CD14-positive monocyte (primary cell): ENCODE results near the gene HEATR1. TPM values are rescaled to one million over a fixed set of nuclear protein-coding genes. Genes with fewer than 3 reads are reported as not detected.

ENCODE experiments used
- DNase-seq, 3 donors: peaks; one replicate each; pipeline ENCODE4 v3.0.0-alpha.2; 2011 to 2022
- H2AFZ ChIP-seq: 2 replicates; pipeline ENCODE4 v1.6.0; 2012; ENCODE audit warnings: mild to moderate bottlenecking, low read depth, low read length, inconsistent platforms; ENCODE audit not compliant: insufficient read depth, poor library complexity, severe bottlenecking
- H3K27ac ChIP-seq, 2 donors: 1 replicate in 1 of 2; 2 replicates in 1 of 2; pipeline ENCODE4 v1.5.1; 2012 to 2013; ENCODE audit warnings: low read length in 2 of 2, control low read depth in 1 of 2, inconsistent platforms in 1 of 2, low read depth in 1 of 2, mild to moderate bottlenecking in 1 of 2
- H3K27me3 ChIP-seq, 2 donors: one replicate each; pipeline versions ENCODE4 v1.6.0 to v1.6.1; 2011 to 2013; ENCODE audit warnings: low read length in 2 of 2; ENCODE audit not compliant: control insufficient read depth in 2 of 2, insufficient read depth in 2 of 2
- H3K36me3 ChIP-seq, 2 donors: replicated peaks in 1 of 2; 1 replicate in 1 of 2; 2 replicates in 1 of 2; pipeline versions ENCODE4 v1.5.1 to v1.6.1; 2012 to 2013; ENCODE audit warnings: low read length in 2 of 2, control low read depth in 1 of 2, inconsistent platforms in 1 of 2, mild to moderate bottlenecking in 1 of 2; ENCODE audit not compliant: insufficient read depth in 2 of 2, control insufficient read depth in 1 of 2
- H3K4me1 ChIP-seq, 2 donors: 1 replicate in 1 of 2; 2 replicates in 1 of 2; pipeline versions ENCODE4 v1.5.1 to v1.6.1; 2012 to 2013; ENCODE audit warnings: low read length in 2 of 2, control low read depth in 1 of 2, inconsistent platforms in 1 of 2, mild to moderate bottlenecking in 1 of 2, moderate library complexity in 1 of 2; ENCODE audit not compliant: insufficient read depth in 2 of 2, control insufficient read depth in 1 of 2
- H3K4me2 ChIP-seq: replicated peaks from 2 replicates; pipeline ENCODE3; 2012; ENCODE audit warnings: low read length, moderate library complexity, mild to moderate bottlenecking; ENCODE audit not compliant: poor library complexity, severe bottlenecking; ENCODE audit errors: extremely low read depth
- H3K4me3 ChIP-seq, 3 experiments: fragments of 200-600 bp in 1 of 3; sonication (generic) in 1 of 3; replicated peaks in 1 of 3; 1 replicate in 2 of 3; 2 replicates in 1 of 3; pipeline ENCODE4 v1.5.1; 2011 to 2013; ENCODE audit warnings: low read length in 3 of 3, mild to moderate bottlenecking in 3 of 3, control low read depth in 2 of 3, low read depth in 2 of 3, inconsistent platforms in 1 of 3, moderate library complexity in 1 of 3
- H3K79me2 ChIP-seq: 2 replicates; pipeline ENCODE4 v1.6.0; 2012; ENCODE audit warnings: mild to moderate bottlenecking, control low read depth, inconsistent platforms, low read length, moderate library complexity; ENCODE audit not compliant: insufficient read depth
- H3K9ac ChIP-seq: 2 replicates; pipeline ENCODE4 v1.6.0; 2017; ENCODE audit warnings: low read length, mild to moderate bottlenecking; ENCODE audit not compliant: insufficient read depth, poor library complexity, severe bottlenecking
- H3K9me3 ChIP-seq, 2 donors: replicated peaks in 1 of 2; 1 replicate in 1 of 2; 2 replicates in 1 of 2; pipeline versions ENCODE4 v1.5.1 to v1.6.1; 2012 to 2013; ENCODE audit warnings: low read length in 2 of 2, control low read depth in 1 of 2; ENCODE audit not compliant: control insufficient read depth in 1 of 2, insufficient read depth in 1 of 2
- H4K20me1 ChIP-seq: 2 replicates; pipeline ENCODE4 v1.6.0; 2012; ENCODE audit warnings: mild to moderate bottlenecking, low read length, control low read depth, moderate library complexity; ENCODE audit not compliant: insufficient read depth
- H3K27ac Mint-ChIP-seq, 7 donors: one replicate each; pipeline ENCODE4 v1.8.0; 2020; ENCODE audit warnings: mild to moderate bottlenecking in 7 of 7, mixed read lengths in 7 of 7, moderate library complexity in 6 of 7, inconsistent platforms in 2 of 7
- H3K27me3 Mint-ChIP-seq, 3 donors: one replicate each; pipeline ENCODE4 v1.8.0; 2021 to 2022; ENCODE audit warnings: low read depth in 3 of 3, mild to moderate bottlenecking in 3 of 3, mixed read lengths in 3 of 3, moderate library complexity in 3 of 3, inconsistent platforms in 1 of 3
- H3K36me3 Mint-ChIP-seq, 2 donors: one replicate each; pipeline ENCODE4 v1.8.0; 2020; ENCODE audit warnings: mixed read lengths in 2 of 2, inconsistent platforms in 1 of 2, mild to moderate bottlenecking in 1 of 2
- H3K4me1 Mint-ChIP-seq: one replicate; pipeline ENCODE4 v1.8.0; 2020; ENCODE audit warnings: mild to moderate bottlenecking, mixed read lengths
- H3K4me3 Mint-ChIP-seq, 2 donors: one replicate each; pipeline ENCODE4 v1.8.0; 2020; ENCODE audit warnings: mild to moderate bottlenecking in 2 of 2, mixed read lengths in 2 of 2, moderate library complexity in 1 of 2
- H3K9me3 Mint-ChIP-seq, 7 donors: one replicate each; pipeline ENCODE4 v1.8.0; 2020 to 2022; ENCODE audit warnings: mixed read lengths in 7 of 7, mild to moderate bottlenecking in 6 of 7, moderate library complexity in 6 of 7, inconsistent platforms in 2 of 7
- WGBS: methylation state at CpG from one replicate; pipeline ENCODE4 v1.1.5; 2013; ENCODE audit warnings: missing lambda C conversion rate; ENCODE audit not compliant: insufficient coverage; 5-methylcytosine and 5-hydroxymethylcytosine counted together
- intact Hi-C, 2 donors: fragments of 100-400 bp; cut with micrococcal nuclease; formaldehyde crosslinking; loops; one replicate each; pipeline versions ENCODE4 v1.15.0 to v1.15.1; 2023
- polyA plus RNA-seq, 3 donors: library from polyadenylated mRNA; depleted of rRNA in 1 of 3; unstranded in 2 of 3; stranded (reverse) in 1 of 3; fragments of 300-500 nt in 2 of 3; fragments of >200 nt in 1 of 3; fragmentation: Illumina TruSeq in 2 of 3; gene quantifications; 1 replicate in 2 of 3; 2 replicates in 1 of 3; pipeline ENCODE4 v1.2.3, GENCODE V29; 2012 to 2021
- TF ChIP-seq, protein P1 (sequence below): fragments of 200-600 bp; IDR thresholded peaks from one replicate; pipeline ENCODE4 v1.8.0; 2022; ENCODE audit warnings: antibody characterized with exemption, mild to moderate bottlenecking

Gene HEATR1
- polyA plus RNA-seq, 3 donors, result 2.8 to 4.2 (median 3.7) TPM

DNA sequence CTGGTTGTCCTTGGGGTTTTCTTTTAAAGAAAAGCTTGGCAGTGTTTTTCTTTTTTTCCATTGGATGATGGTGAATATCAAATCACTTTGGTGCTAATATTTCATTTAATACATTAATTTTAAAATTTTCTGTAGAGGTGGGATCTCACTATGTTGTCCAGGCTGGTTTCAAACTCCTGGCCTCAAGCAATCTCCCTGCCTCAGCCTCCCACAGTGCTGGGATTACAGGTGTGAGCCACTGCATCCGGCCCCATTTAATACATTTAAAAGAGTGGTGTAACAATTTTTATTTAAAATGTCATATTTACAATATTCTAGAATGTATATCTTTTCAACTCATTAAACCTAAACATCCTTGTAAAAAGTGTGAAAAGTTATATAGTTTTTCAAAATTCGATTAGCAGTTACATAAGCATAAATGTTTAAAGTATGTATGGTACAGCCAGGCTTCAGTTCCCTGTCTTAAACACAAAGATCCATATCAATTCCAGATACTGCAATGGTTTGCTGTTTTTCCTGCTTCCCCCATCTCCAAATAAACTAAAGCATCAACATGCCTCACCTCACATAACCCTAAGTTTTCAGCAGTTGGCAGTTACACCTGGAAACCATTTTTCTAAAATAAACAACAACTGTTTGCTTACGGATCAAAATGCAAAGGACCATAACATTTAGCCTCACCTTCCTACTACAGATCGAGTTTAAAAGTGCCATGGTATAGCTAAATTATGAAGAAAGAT is 89.4 kb downstream of the HEATR1 start:
- Histone ChIP-seq H4K20me1 (no peaks in the 10 kb centered on the region), H3K36me3 (no peaks in the 10 kb centered on the region), H3K4me3 (no peak overlapping the region), H3K4me1 (peaks cover 8% of the 10 kb centered on the region in 2 donors), H3K27me3 (no peaks in the 10 kb centered on the region), H3K9ac (no peak overlapping the region), H3K27ac (no peak overlapping the region), H3K4me2 (no peak overlapping the region), H2AFZ (no peak overlapping the region), H3K79me2 (no peaks in the 10 kb centered on the region), H3K9me3 (no peaks in the 10 kb centered on the region)
- DNase-seq, result no peak
- TF ChIP-seq, protein P1, sequence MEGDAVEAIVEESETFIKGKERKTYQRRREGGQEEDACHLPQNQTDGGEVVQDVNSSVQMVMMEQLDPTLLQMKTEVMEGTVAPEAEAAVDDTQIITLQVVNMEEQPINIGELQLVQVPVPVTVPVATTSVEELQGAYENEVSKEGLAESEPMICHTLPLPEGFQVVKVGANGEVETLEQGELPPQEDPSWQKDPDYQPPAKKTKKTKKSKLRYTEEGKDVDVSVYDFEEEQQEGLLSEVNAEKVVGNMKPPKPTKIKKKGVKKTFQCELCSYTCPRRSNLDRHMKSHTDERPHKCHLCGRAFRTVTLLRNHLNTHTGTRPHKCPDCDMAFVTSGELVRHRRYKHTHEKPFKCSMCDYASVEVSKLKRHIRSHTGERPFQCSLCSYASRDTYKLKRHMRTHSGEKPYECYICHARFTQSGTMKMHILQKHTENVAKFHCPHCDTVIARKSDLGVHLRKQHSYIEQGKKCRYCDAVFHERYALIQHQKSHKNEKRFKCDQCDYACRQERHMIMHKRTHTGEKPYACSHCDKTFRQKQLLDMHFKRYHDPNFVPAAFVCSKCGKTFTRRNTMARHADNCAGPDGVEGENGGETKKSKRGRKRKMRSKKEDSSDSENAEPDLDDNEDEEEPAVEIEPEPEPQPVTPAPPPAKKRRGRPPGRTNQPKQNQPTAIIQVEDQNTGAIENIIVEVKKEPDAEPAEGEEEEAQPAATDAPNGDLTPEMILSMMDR, result no peak
- WGBS, result no CpG with 5 or more reads among the region's 4 CpGs
- intact Hi-C loops, result no loop called here
- H3K4me1 Mint-ChIP-seq, result peaks cover 8% of the 10 kb centered on the region
- peaks cover 0 to 2% (median 0%) of the 10 kb centered on the region in 7 donors for H3K9me3 Mint-ChIP-seq
- H3K36me3 Mint-ChIP-seq, result no peaks in the 10 kb centered on the region
- H3K4me3 Mint-ChIP-seq, result no peak overlapping the region
- peaks cover 0 to 9% (median 1%) of the 10 kb centered on the region in 3 donors for H3K27me3 Mint-ChIP-seq
- H3K27ac Mint-ChIP-seq, result no peak overlapping the region

DNA sequence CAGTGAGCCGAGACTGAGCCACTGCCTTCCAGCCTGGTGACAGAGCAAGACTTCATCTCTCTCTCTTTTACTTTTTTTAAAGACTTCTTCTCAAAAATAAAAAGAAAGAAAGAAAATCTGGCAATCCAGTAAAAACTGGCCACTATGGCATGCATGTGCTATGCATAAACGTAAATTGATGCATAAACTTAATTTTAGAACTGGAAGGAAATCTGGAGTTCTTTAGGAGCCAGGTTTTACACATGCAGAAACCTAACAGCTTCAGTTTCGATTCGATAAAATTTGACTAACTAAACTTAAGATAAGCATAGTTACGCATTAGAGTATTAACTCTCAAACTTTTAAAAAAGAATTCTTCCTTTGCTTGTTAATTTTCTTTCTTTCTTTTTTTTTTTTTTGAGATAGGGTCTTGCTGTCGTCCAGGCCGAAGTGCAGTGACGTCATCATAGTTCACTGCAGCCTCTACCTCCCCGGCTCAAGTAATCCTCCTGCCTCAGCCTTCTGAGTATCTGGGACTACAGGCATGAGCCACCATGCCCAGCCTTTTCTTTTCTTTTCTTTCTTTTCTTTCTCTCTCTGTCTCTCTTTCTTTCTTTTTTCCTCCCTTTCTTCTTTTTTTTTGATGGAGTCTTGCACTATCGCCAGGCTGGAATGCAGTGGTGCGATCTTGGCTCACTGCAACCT is 92.4 kb downstream of the HEATR1 start:
- no peak overlapping the region for H3K4me2 ChIP-seq
- H4K20me1 ChIP-seq, result no peaks in the 10 kb centered on the region
- no peaks in the 10 kb centered on the region for H3K9me3 ChIP-seq
- no peaks in the 10 kb centered on the region for H3K79me2 ChIP-seq
- Mint-ChIP-seq H3K9me3 (peaks cover 0 to 2% (median 0%) of the 10 kb centered on the region in 7 donors), H3K4me3 (peak overlapping the region in 1 of 2 donors; percentile 43), H3K27me3 (peaks cover 1 to 9% (median 2%) of the 10 kb centered on the region in 3 donors), H3K36me3 (no peaks in the 10 kb centered on the region), H3K4me1 (no peaks in the 10 kb centered on the region), H3K27ac (no peak overlapping the region)
- no peaks in the 10 kb centered on the region for H3K36me3 ChIP-seq
- WGBS, result 71% methylated on average over 4 of the region's 11 CpGs
- TF ChIP-seq, protein P1, result no peak
- DNase-seq, result no peak
- no peak overlapping the region for H3K4me3 ChIP-seq
- no peaks in the 10 kb centered on the region for H3K4me1 ChIP-seq
- H3K9ac ChIP-seq, result no peak overlapping the region
- intact Hi-C loops, result no loop called here
- no peak overlapping the region for H3K27ac ChIP-seq
- H3K27me3 ChIP-seq, result no peaks in the 10 kb centered on the region
- no peak overlapping the region for H2AFZ ChIP-seq
